Thyroid gland (tissue), 4 donors: ENCODE data around the gene SRPRB.

Experiments
- POLR2A ChIP-seq, 2 donors: fragments of 450-650 bp; IDR thresholded peaks; one replicate each; pipeline ENCODE4 v1.6.1; 2017; ENCODE audit warnings: antibody characterized with exemption in 2 of 2, mild to moderate bottlenecking in 2 of 2, moderate library complexity in 1 of 2
- TF ChIP-seq, protein P1 (sequence below), 6 experiments: fragments of 200-600 bp in 3 of 6; fragments of 450-650 bp in 3 of 6; sonication (generic) in 3 of 6; IDR thresholded peaks; one replicate each; pipeline ENCODE4 v1.5.1; 2016 to 2019; ENCODE audit warnings: antibody characterized with exemption in 6 of 6, mild to moderate bottlenecking in 2 of 6, inconsistent platforms in 1 of 6, moderate library complexity in 1 of 6

- TF ChIP-seq, protein P1, sequence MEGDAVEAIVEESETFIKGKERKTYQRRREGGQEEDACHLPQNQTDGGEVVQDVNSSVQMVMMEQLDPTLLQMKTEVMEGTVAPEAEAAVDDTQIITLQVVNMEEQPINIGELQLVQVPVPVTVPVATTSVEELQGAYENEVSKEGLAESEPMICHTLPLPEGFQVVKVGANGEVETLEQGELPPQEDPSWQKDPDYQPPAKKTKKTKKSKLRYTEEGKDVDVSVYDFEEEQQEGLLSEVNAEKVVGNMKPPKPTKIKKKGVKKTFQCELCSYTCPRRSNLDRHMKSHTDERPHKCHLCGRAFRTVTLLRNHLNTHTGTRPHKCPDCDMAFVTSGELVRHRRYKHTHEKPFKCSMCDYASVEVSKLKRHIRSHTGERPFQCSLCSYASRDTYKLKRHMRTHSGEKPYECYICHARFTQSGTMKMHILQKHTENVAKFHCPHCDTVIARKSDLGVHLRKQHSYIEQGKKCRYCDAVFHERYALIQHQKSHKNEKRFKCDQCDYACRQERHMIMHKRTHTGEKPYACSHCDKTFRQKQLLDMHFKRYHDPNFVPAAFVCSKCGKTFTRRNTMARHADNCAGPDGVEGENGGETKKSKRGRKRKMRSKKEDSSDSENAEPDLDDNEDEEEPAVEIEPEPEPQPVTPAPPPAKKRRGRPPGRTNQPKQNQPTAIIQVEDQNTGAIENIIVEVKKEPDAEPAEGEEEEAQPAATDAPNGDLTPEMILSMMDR (IDR thresholded peaks at IDR 0.05), result no peak
- TF ChIP-seq POLR2A (IDR thresholded peaks at IDR 0.05), result no peak
Measured at GRCh38 chr3:133792171-133792763, 13.3 kb upstream of the SRPRB start.
